CD8-positive, alpha-beta memory T cell (primary cell): ENCODE results near the gene RPP40. TPM values are rescaled to one million over a fixed set of nuclear protein-coding genes. Genes with fewer than 3 reads are reported as not detected.

ENCODE experiments used
- CTCF ChIA-PET: fragments of 350-600 bp; sonication (Branson Sonifier 250); formaldehyde crosslinking; loops from one replicate; lab custom pipeline; 2021; ENCODE audit warnings: antibody characterized with exemption; lab: Charles Lee
- POLR2A ChIA-PET: fragments of 350-600 bp; sonication (Branson Sonifier 250); formaldehyde crosslinking; loops from one replicate; lab custom pipeline; 2021; ENCODE audit warnings: antibody characterized with exemption; lab: Charles Lee
- DNase-seq, 5 donors: peaks; one replicate each; pipeline versions ENCODE4 v3.0.0 to v3.0.0-alpha.2; 2020 to 2022; ENCODE audit warnings: mixed read lengths in 1 of 5
- H3K27ac ChIP-seq: one replicate; pipeline ENCODE4 v1.7.0; 2013; ENCODE audit warnings: low read depth, mild to moderate bottlenecking, low read length, moderate library complexity
- H3K27me3 ChIP-seq: 2 replicates; pipeline ENCODE4 v1.7.0; 2013; ENCODE audit warnings: low read length, mild to moderate bottlenecking; ENCODE audit not compliant: insufficient read depth, poor library complexity, severe bottlenecking
- H3K36me3 ChIP-seq: 2 replicates; pipeline ENCODE4 v1.7.0; 2013; ENCODE audit warnings: mild to moderate bottlenecking, low read length, moderate library complexity; ENCODE audit not compliant: insufficient read depth
- H3K4me1 ChIP-seq: 2 replicates; pipeline ENCODE4 v1.7.0; 2013; ENCODE audit warnings: mild to moderate bottlenecking, low read length, moderate library complexity; ENCODE audit not compliant: insufficient read depth
- H3K4me3 ChIP-seq: 2 replicates; pipeline ENCODE4 v1.7.0; 2013; ENCODE audit warnings: mild to moderate bottlenecking, low read length
- H3K9me3 ChIP-seq: 2 replicates; pipeline ENCODE4 v1.7.0; 2013; ENCODE audit warnings: mild to moderate bottlenecking, low read length
- H3K27ac Mint-ChIP-seq, 8 donors: one replicate each; pipeline ENCODE4 v1.8.0; 2020 to 2021; ENCODE audit warnings: mixed read lengths in 8 of 8, mild to moderate bottlenecking in 6 of 8, inconsistent platforms in 3 of 8, moderate library complexity in 3 of 8
- H3K27me3 Mint-ChIP-seq, 2 donors: one replicate each; pipeline ENCODE4 v1.8.0; 2020 to 2021; ENCODE audit warnings: mixed read lengths in 2 of 2, mild to moderate bottlenecking in 1 of 2, moderate library complexity in 1 of 2
- H3K36me3 Mint-ChIP-seq, 3 donors: one replicate each; pipeline ENCODE4 v1.8.0; 2020 to 2021; ENCODE audit warnings: mixed read lengths in 3 of 3, inconsistent platforms in 1 of 3, mild to moderate bottlenecking in 1 of 3
- H3K4me1 Mint-ChIP-seq, 3 donors: one replicate each; pipeline ENCODE4 v1.8.0; 2020 to 2021; ENCODE audit warnings: mixed read lengths in 3 of 3, inconsistent platforms in 1 of 3, mild to moderate bottlenecking in 1 of 3
- H3K4me3 Mint-ChIP-seq, 7 donors: one replicate each; pipeline ENCODE4 v1.8.0; 2020 to 2021; ENCODE audit warnings: mixed read lengths in 7 of 7, mild to moderate bottlenecking in 6 of 7, moderate library complexity in 4 of 7, inconsistent platforms in 2 of 7
- H3K9me3 Mint-ChIP-seq, 5 donors: one replicate each; pipeline ENCODE4 v1.8.0; 2020 to 2022; ENCODE audit warnings: mixed read lengths in 5 of 5, mild to moderate bottlenecking in 3 of 5, moderate library complexity in 2 of 5, inconsistent platforms in 1 of 5
- polyA plus RNA-seq: library from polyadenylated mRNA; unstranded; fragments of 300-500 nt; fragmentation: Illumina TruSeq; gene quantifications from one replicate; pipeline ENCODE4 v1.2.3, GENCODE V29; 2021
- total RNA-seq, 2 experiments: library from RNA; stranded (reverse); gene quantifications; one replicate each; pipeline ENCODE4 v1.2.3, GENCODE V29; 2021

The RPP40 gene
- 10 to 100 TPM; 20.6 to 23.2 TPM for total RNA-seq
- polyA plus RNA-seq = 11.0 TPM

- no peaks in the 10 kb centered on the region for H3K9me3 ChIP-seq
- POLR2A ChIA-PET = interaction anchor here (1.3 kb wide), 1 partner anchor 227 kb away, joined by 3 read pairs; no protein-coding TSS in a partner anchor
Measured at GRCh38 chr6:5003604-5004372, at the start of gene RPP40. Gene RPP40 (minus strand): TSS chr6:5004037. CDS start chr6:5004002, 35 bp downstream.

GRCh38 chr6:5053038-5053437 lies 49.2 kb upstream of the RPP40 start:
- H3K4me1 Mint-ChIP-seq = no peaks in the 10 kb centered on the region
- H3K4me3 Mint-ChIP-seq = no peak overlapping the region
- CTCF ChIA-PET = no interaction called here
- Histone ChIP-seq H3K36me3 (no peaks in the 10 kb centered on the region), H3K27me3 (no peaks in the 10 kb centered on the region), H3K4me1 (no peaks in the 10 kb centered on the region), H3K9me3 (no peaks in the 10 kb centered on the region), H3K27ac (no peak overlapping the region), H3K4me3 (no peak overlapping the region)
- H3K9me3 Mint-ChIP-seq = peaks cover 18 to 43% (median 35%) of the 10 kb centered on the region in 5 donors
- peaks cover 2 to 29% (median 4%) of the 10 kb centered on the region in 3 donors for H3K36me3 Mint-ChIP-seq
- no peak for DNase-seq
- POLR2A ChIA-PET = no interaction called here
- H3K27me3 Mint-ChIP-seq = peaks cover 12 to 13% of the 10 kb centered on the region in 2 donors
- no peak overlapping the region for H3K27ac Mint-ChIP-seq

More at GRCh38 chr6:5003604-5004372, at the start of gene RPP40:
- Histone ChIP-seq H3K4me3 (peak within 1 kb of the TSS; percentile 88), H3K36me3 (no peaks in the 10 kb centered on the region), H3K27me3 (no peaks in the 10 kb centered on the region), H3K4me1 (peaks cover 9% of the 10 kb centered on the region), H3K27ac (peak within 1 kb of the TSS; percentile 82)
- Mint-ChIP-seq H3K27me3 (peaks cover 0 to 3% of the 10 kb centered on the region in 2 donors), H3K4me3 (peak within 1 kb of the TSS; percentile 92 to 97 (median 94)), H3K27ac (peak within 1 kb of the TSS; percentile 92 to 99 (median 98)), H3K9me3 (no peaks in the 10 kb centered on the region), H3K36me3 (peaks cover 0 to 30% (median 5%) of the 10 kb centered on the region in 3 donors), H3K4me1 (peaks cover 8 to 19% (median 12%) of the 10 kb centered on the region in 3 donors)
- CTCF ChIA-PET = interaction anchor here (0.8 to 1.6 kb wide), 4 partner anchors 11 to 227 kb away, joined by 3 to 5 read pairs (median 4); partner anchors contain the start of gene CDYL
- peak; percentile 96 to 99 (median 98) for DNase-seq

GRCh38 chr6:5051394-5051793 lies 47.6 kb upstream of the RPP40 start:
- Histone ChIP-seq H3K4me3 (no peak overlapping the region), H3K9me3 (no peaks in the 10 kb centered on the region), H3K4me1 (no peaks in the 10 kb centered on the region), H3K36me3 (no peaks in the 10 kb centered on the region), H3K27ac (no peak overlapping the region), H3K27me3 (no peaks in the 10 kb centered on the region)
- Mint-ChIP-seq H3K36me3 (peaks cover 2 to 32% (median 4%) of the 10 kb centered on the region in 3 donors), H3K9me3 (peaks cover 18 to 48% (median 39%) of the 10 kb centered on the region in 5 donors), H3K27me3 (peaks cover 13 to 20% of the 10 kb centered on the region in 2 donors), H3K4me1 (no peaks in the 10 kb centered on the region), H3K27ac (no peak overlapping the region), H3K4me3 (no peak overlapping the region)
- ChIA-PET POLR2A (no interaction called here), CTCF (no interaction called here)
- no peak for DNase-seq

- ChIA-PET CTCF (no interaction called here), POLR2A (no interaction called here)
- Mint-ChIP-seq H3K4me1 (no peaks in the 10 kb centered on the region), H3K36me3 (peaks cover 3 to 35% (median 6%) of the 10 kb centered on the region in 3 donors), H3K27ac (no peak overlapping the region), H3K4me3 (no peak overlapping the region), H3K27me3 (peaks cover 12 to 20% of the 10 kb centered on the region in 2 donors), H3K9me3 (peaks cover 18 to 48% (median 40%) of the 10 kb centered on the region in 5 donors)
- Histone ChIP-seq H3K4me3 (no peak overlapping the region), H3K27me3 (no peaks in the 10 kb centered on the region), H3K27ac (no peak overlapping the region), H3K9me3 (no peaks in the 10 kb centered on the region), H3K4me1 (no peaks in the 10 kb centered on the region), H3K36me3 (no peaks in the 10 kb centered on the region)
- DNase-seq = no peak
Measured at GRCh38 chr6:5050009-5050408, 46.2 kb upstream of the RPP40 start.

GRCh38 chr6:5046430-5046829 lies 42.6 kb upstream of the RPP40 start:
- Mint-ChIP-seq H3K9me3 (peaks cover 13 to 39% (median 31%) of the 10 kb centered on the region in 5 donors), H3K4me1 (no peaks in the 10 kb centered on the region), H3K4me3 (no peak overlapping the region), H3K27me3 (peaks cover 0 to 15% of the 10 kb centered on the region in 2 donors), H3K27ac (no peak overlapping the region), H3K36me3 (peaks cover 6 to 50% (median 8%) of the 10 kb centered on the region in 3 donors)
- DNase-seq = no peak
- H3K9me3 ChIP-seq = no peaks in the 10 kb centered on the region
- ChIA-PET POLR2A (no interaction called here), CTCF (no interaction called here)
- H3K36me3 ChIP-seq = no peaks in the 10 kb centered on the region
- no peak overlapping the region for H3K4me3 ChIP-seq
- H3K4me1 ChIP-seq = no peaks in the 10 kb centered on the region
- H3K27me3 ChIP-seq = no peaks in the 10 kb centered on the region
- no peak overlapping the region for H3K27ac ChIP-seq

- Mint-ChIP-seq H3K27ac (no peak overlapping the region), H3K4me1 (no peaks in the 10 kb centered on the region), H3K4me3 (no peak overlapping the region), H3K27me3 (peaks cover 0 to 15% of the 10 kb centered on the region in 2 donors), H3K36me3 (peaks cover 4 to 44% (median 8%) of the 10 kb centered on the region in 3 donors), H3K9me3 (peaks cover 3 to 29% (median 21%) of the 10 kb centered on the region in 5 donors)
- POLR2A ChIA-PET = no interaction called here
- no peaks in the 10 kb centered on the region for H3K36me3 ChIP-seq
- H3K9me3 ChIP-seq = no peaks in the 10 kb centered on the region
- H3K27ac ChIP-seq = no peak overlapping the region
- CTCF ChIA-PET = no interaction called here
- no peak for DNase-seq
- no peaks in the 10 kb centered on the region for H3K27me3 ChIP-seq
- H3K4me1 ChIP-seq = no peaks in the 10 kb centered on the region
- no peak overlapping the region for H3K4me3 ChIP-seq
Measured at GRCh38 chr6:5045416-5045815, 41.6 kb upstream of the RPP40 start.

GRCh38 chr6:5044866-5045265 lies 41.0 kb upstream of the RPP40 start:
- no peak overlapping the region for H3K4me3 ChIP-seq
- DNase-seq = no peak
- Mint-ChIP-seq H3K4me1 (no peaks in the 10 kb centered on the region), H3K36me3 (peaks cover 4 to 44% (median 8%) of the 10 kb centered on the region in 3 donors), H3K27me3 (peaks cover 0 to 15% of the 10 kb centered on the region in 2 donors), H3K9me3 (peaks cover 0 to 24% (median 17%) of the 10 kb centered on the region in 5 donors), H3K27ac (no peak overlapping the region), H3K4me3 (no peak overlapping the region)
- no peaks in the 10 kb centered on the region for H3K36me3 ChIP-seq
- no peak overlapping the region for H3K27ac ChIP-seq
- POLR2A ChIA-PET = no interaction called here
- no peaks in the 10 kb centered on the region for H3K27me3 ChIP-seq
- H3K9me3 ChIP-seq = no peaks in the 10 kb centered on the region
- no peaks in the 10 kb centered on the region for H3K4me1 ChIP-seq
- CTCF ChIA-PET = no interaction called here

- no peaks in the 10 kb centered on the region for H3K9me3 ChIP-seq
- H3K4me1 ChIP-seq = no peaks in the 10 kb centered on the region
- no peak overlapping the region for H3K4me3 Mint-ChIP-seq
- ChIA-PET CTCF (no interaction called here), POLR2A (no interaction called here)
- no peak overlapping the region for H3K27ac Mint-ChIP-seq
- H3K27me3 Mint-ChIP-seq = peaks cover 0 to 6% of the 10 kb centered on the region in 2 donors
- H3K4me3 ChIP-seq = no peak overlapping the region
- DNase-seq = no peak
- no peak overlapping the region for H3K27ac ChIP-seq
- H3K36me3 Mint-ChIP-seq = peaks cover 4 to 35% (median 6%) of the 10 kb centered on the region in 3 donors
- H3K27me3 ChIP-seq = no peaks in the 10 kb centered on the region
- H3K36me3 ChIP-seq = no peaks in the 10 kb centered on the region
- H3K9me3 Mint-ChIP-seq = peaks cover 0 to 4% (median 3%) of the 10 kb centered on the region in 5 donors
- H3K4me1 Mint-ChIP-seq = no peaks in the 10 kb centered on the region
Measured at GRCh38 chr6:5042436-5042835, 38.6 kb upstream of the RPP40 start.
